Activated CD8-positive, alpha-beta memory T cell treated with anti-CD3 and anti-CD28 coated beads, Interleukin-2, amount 10 ng/mL, durations not matched to agents 7 days and 5 days (primary cell): ENCODE measurements around the gene SHISA7. TPM values are rescaled to one million over a fixed set of nuclear protein-coding genes. Genes with fewer than 3 reads are reported as not detected.
A peak's percentile ranks its signal among the peaks of the same experiment; 100 is the strongest.

Experiments
- ATAC-seq: fragments of 150-1000 bp; cut with Tn5 transposase; one replicate; pipeline ENCODE4 v1.10.0; 2021; ENCODE audit warnings: moderate library complexity
- CTCF ChIA-PET: fragments of 350-600 bp; sonication (Branson Sonifier 250); formaldehyde crosslinking; loops from one replicate; lab custom pipeline; 2021; ENCODE audit warnings: antibody characterized with exemption; lab: Charles Lee
- DNase-seq: peaks from one replicate; pipeline ENCODE4 v3.0.0-alpha.2; 2020
- H3K27ac Mint-ChIP-seq: one replicate; pipeline ENCODE4 v1.8.0; 2021; ENCODE audit warnings: mild to moderate bottlenecking, mixed read lengths
- H3K27me3 Mint-ChIP-seq: one replicate; pipeline ENCODE4 v1.8.0; 2021; ENCODE audit warnings: mixed read lengths
- H3K36me3 Mint-ChIP-seq: one replicate; pipeline ENCODE4 v1.8.0; 2021; ENCODE audit warnings: mild to moderate bottlenecking, mixed read lengths
- H3K4me1 Mint-ChIP-seq: one replicate; pipeline ENCODE4 v1.8.0; 2021; ENCODE audit warnings: mixed read lengths
- H3K4me3 Mint-ChIP-seq: one replicate; pipeline ENCODE4 v1.8.0; 2021; ENCODE audit warnings: mild to moderate bottlenecking, moderate library complexity, mixed read lengths
- H3K9me3 Mint-ChIP-seq: one replicate; pipeline ENCODE4 v1.8.0; 2022; ENCODE audit warnings: low read depth, mixed read lengths
- total RNA-seq, 2 experiments: library from RNA; stranded (reverse); gene quantifications; one replicate each; pipeline ENCODE4 v1.2.3, GENCODE V29; 2021

Gene SHISA7
- total RNA-seq, 2 experiments from 2014 or later: not detected

DNA sequence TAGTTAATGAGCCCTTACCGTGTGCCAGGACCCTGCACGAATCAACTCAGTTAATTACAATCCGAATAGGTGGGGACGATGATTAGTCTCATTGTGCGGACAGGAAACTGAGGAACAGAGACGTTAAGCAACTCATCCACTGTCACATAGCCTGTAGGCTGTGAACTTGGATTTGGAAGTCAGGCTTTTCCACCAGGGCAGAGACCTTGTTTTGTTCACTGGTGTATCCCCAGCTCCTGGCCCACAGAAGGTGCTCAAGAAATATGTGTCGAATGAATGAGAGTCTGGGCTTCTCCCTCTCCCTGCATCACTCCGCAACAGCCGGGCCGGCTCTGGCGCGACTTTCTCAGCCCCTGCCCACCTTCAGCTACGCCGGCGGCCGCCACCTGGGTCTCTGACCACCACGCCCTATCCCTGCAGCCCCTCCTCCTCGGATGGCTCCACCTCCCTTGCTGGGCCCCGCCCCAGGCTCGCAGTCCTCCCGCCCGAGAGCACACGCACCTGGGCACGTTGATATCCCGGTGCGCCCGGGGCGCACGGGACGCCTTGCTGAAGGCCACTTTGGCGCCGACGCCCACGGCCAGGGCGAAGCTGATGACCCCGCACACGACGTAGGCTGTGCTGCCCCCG is 1.3 kb downstream of the SHISA7 start:
- CTCF ChIA-PET: no interaction called here
- Mint-ChIP-seq H3K36me3 (no peaks in the 10 kb centered on the region), H3K9me3 (no peaks in the 10 kb centered on the region), H3K4me3 (no peak overlapping the region), H3K4me1 (peaks cover 13% of the 10 kb centered on the region), H3K27me3 (peaks cover 66% of the 10 kb centered on the region), H3K27ac (no peak overlapping the region)
- DNase-seq (no peak), ATAC-seq (no peak)

DNA sequence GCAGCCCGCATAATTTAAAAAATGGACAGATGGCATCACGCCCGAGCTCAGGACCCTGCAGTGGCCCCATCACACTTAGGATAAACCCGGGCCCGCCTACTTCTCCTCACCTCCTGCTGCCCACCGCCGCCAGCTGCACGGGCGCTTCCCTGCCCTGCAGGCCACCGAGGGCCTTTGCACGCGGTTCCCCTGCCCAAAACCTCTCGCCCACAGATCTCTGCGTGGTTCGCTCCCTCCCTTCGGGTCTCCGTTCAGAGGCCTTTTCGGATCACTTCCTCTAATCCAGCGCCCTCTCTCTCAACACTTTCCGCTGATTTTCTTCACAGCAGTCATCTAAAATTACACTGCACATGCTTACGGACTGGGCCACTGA is 1.8 kb downstream of the SHISA7 start:
- Mint-ChIP-seq H3K36me3 (no peaks in the 10 kb centered on the region), H3K27me3 (peaks cover 69% of the 10 kb centered on the region), H3K4me3 (no peak overlapping the region), H3K27ac (peak overlapping the region; percentile 52), H3K9me3 (no peaks in the 10 kb centered on the region), H3K4me1 (peaks cover 13% of the 10 kb centered on the region)
- ATAC-seq: no peak
- DNase-seq: no peak
- CTCF ChIA-PET: no interaction called here

DNA sequence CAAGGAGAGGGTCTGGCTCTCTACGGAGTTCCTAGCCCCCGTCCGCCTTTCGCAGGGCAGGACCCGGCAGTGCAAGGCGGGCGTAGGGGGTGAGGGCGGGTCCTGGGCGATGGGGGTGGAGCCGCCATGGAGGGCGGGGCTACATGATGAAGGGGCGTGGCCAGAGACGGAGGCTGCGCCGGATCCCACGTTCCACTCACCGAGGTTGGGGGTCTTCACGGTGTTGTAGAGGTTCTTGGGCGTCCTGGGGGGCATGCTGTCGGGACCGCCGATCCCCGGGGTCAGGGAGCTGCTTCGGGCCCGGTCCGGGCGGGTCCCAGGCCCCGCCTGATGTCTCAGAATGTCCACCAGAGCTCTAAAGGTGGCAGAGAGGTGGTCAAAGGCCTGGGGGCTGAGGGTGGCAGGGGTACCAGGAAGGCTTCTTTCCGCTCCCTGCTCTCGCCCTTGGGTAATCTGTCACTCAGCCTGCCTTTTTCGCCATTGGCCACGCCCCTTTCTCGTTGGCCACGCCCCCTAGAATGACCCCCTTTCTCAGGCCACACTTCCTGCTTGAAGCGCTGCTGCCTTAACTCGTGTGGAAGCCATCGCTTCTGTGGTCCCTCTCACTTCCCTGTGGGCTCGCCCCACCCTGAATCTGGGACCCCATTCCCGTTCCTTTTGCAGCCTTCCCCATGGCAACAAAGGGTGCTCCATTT is 2.5 kb downstream of the SHISA7 start:
- Mint-ChIP-seq H3K4me3 (no peak overlapping the region), H3K27me3 (peaks cover 65% of the 10 kb centered on the region), H3K36me3 (no peaks in the 10 kb centered on the region), H3K9me3 (no peaks in the 10 kb centered on the region), H3K4me1 (peaks cover 13% of the 10 kb centered on the region), H3K27ac (peak overlapping the region; percentile 52)
- DNase-seq: no peak
- CTCF ChIA-PET: no interaction called here
- ATAC-seq: peak; percentile 37

DNA sequence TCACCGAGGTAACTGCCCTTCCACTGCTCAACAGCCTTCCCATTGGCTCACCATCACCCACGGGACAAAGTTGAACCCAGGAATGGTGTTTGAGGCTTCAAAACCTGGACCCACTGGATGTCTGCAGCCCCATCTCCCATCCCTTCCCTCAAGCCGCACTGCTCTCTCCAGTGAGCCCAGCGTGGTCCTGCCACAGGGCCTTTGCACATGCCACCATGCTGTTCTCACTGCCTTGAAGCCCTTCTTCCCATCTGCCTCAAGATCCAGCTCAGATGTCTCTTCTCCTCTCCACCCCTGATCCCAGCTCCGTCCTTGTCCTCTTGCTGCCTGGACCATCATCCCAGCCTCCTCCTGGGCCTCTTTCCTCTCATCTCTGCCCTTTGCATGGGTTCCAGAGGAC is 4.0 kb downstream of the SHISA7 start:
- DNase-seq: no peak
- Mint-ChIP-seq H3K27me3 (peaks cover 52% of the 10 kb centered on the region), H3K27ac (no peak overlapping the region), H3K9me3 (no peaks in the 10 kb centered on the region), H3K4me3 (no peak overlapping the region), H3K4me1 (peaks cover 13% of the 10 kb centered on the region), H3K36me3 (no peaks in the 10 kb centered on the region)
- ATAC-seq: no peak
- CTCF ChIA-PET: interaction anchor here (1.3 kb wide), 1 partner anchor 14 kb away, joined by 4 read pairs; no protein-coding TSS in a partner anchor

DNA sequence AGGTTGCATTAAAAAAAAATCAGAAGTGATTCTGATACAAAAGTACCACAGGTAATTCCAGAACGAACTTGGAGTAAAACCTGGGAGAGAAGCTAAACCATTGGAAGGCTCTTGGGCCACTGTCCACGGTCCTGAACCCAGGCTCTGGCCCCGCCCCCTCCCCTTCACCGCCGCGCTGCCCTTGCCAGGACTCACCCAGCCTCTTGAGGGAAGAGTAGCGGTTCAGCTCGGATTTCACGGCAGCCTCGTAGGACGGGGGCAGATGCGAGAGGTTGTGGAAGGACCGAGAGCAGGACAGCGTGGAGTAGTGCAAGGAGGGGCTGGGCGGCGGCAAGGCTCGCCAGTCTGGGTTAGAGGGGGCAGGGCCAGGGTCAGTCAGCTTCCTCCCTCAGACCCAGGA is 5.7 kb downstream of the SHISA7 start:
- no peak overlapping the region for H3K4me3 Mint-ChIP-seq
- peaks cover 42% of the 10 kb centered on the region for H3K27me3 Mint-ChIP-seq
- peaks cover 13% of the 10 kb centered on the region for H3K4me1 Mint-ChIP-seq
- DNase-seq: no peak
- no peaks in the 10 kb centered on the region for H3K36me3 Mint-ChIP-seq
- no peak overlapping the region for H3K27ac Mint-ChIP-seq
- ATAC-seq: peak; percentile 45
- CTCF ChIA-PET: interaction anchor here (0.6 to 1.5 kb wide), 3 partner anchors 14 to 66 kb away, joined by 3 to 5 read pairs (median 3); no protein-coding TSS in a partner anchor
- no peaks in the 10 kb centered on the region for H3K9me3 Mint-ChIP-seq

DNA sequence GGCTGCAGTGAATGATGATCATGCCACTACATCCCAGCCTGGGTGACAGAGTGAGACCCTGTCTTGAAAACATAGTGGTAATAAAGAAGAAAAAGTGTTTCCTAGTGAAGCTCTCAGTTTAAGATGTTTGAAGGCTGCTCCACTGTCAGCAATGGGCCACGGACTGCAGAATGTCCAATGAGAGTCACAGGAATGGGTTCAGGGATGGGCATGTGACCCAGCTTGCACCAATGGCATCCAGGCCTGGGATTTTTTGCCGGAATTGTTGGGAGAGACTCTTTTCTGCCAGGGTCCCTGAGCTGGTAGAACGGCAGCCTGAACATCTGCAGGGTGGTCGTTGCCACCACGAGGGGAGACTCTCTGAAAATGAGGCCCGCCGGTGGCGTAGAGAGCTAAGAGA is 6.3 kb downstream of the SHISA7 start:
- Mint-ChIP-seq H3K27ac (no peak overlapping the region), H3K27me3 (peaks cover 44% of the 10 kb centered on the region), H3K9me3 (no peaks in the 10 kb centered on the region), H3K4me1 (peaks cover 12% of the 10 kb centered on the region), H3K4me3 (no peak overlapping the region), H3K36me3 (no peaks in the 10 kb centered on the region)
- ATAC-seq (no peak), DNase-seq (no peak)
- CTCF ChIA-PET: interaction anchor here (0.6 to 1.5 kb wide), 3 partner anchors 15 to 67 kb away, joined by 3 to 5 read pairs (median 3); no protein-coding TSS in a partner anchor

DNA sequence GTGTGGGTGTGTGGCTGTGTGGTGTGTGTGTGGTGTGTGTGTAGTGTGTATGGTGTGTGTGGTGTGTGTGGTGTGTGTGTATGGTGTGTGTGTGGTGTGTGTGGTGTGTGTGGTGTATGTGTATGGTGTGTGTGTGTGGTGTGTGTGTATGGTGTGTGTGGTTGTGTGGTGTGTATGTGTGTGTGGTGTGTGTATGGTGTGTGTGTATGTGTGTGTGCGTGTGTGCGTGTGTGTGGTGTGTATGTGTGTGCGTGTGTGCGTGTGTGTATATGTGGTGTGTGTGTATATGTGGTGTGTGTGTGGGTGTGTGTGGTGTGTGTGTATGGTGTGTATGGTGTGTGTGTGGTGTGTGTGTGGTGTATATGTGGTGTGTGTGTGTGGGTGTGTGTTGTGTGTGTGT is 8.1 kb downstream of the SHISA7 start:
- Mint-ChIP-seq H3K4me1 (no peaks in the 10 kb centered on the region), H3K36me3 (no peaks in the 10 kb centered on the region), H3K27me3 (peaks cover 30% of the 10 kb centered on the region), H3K27ac (no peak overlapping the region), H3K9me3 (no peaks in the 10 kb centered on the region), H3K4me3 (no peak overlapping the region)
- DNase-seq (no peak), ATAC-seq (no peak)
- CTCF ChIA-PET: no interaction called here

DNA sequence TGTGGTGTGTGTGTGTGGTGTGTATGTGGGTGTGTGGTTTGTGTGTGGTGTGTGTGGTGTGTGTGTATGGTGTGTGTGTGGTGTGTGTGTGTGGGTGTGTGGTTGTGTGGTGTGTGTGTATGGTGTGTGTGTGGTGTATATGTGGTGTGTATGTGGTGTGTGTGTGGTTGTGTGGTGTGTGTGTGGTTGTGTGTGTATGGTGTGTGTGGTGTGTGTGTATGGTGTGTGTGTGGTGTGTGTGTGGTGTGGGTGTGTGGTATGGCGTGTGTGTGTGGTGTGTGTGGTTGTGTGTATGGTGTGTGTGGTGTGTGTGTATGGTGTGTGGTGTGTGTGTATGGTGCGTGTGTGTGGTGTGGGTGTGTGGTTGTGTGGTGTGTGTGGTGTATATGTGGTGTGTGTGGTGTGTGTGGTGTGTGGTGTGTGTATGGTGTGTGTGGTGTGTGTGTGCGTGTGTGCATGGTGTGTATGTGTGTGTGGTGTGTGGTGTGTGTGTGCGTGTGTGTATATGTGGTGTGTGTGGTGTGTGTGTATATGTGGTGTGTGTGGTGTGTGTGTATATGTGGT is 8.7 kb downstream of the SHISA7 start:
- ATAC-seq (no peak), DNase-seq (no peak)
- no peaks in the 10 kb centered on the region for H3K9me3 Mint-ChIP-seq
- no peaks in the 10 kb centered on the region for H3K4me1 Mint-ChIP-seq
- H3K27ac Mint-ChIP-seq: no peak overlapping the region
- H3K27me3 Mint-ChIP-seq: peaks cover 25% of the 10 kb centered on the region
- no peak overlapping the region for H3K4me3 Mint-ChIP-seq
- H3K36me3 Mint-ChIP-seq: no peaks in the 10 kb centered on the region
- CTCF ChIA-PET: no interaction called here

DNA sequence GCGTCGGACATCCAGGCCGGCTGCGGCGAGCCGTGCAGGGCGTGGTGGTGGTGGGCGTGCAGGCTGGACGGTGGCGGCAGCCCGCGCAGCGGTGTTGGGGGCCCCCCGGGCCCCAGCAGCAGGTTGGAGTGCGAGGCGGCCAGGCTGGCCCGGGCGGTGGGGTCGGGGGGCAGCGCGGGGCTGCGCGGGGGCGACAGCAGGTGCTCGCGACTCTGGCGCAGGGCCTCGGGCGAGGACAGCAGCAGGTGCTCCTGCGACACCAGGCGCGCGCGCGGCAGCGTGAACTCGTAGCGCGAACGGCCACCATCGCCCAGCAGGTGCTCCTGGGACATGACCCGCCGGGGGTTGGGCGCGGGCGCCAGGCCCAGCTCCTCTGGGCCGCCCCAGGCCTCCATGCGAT is 9.8 kb downstream of the SHISA7 start:
- Mint-ChIP-seq H3K36me3 (no peaks in the 10 kb centered on the region), H3K27me3 (peaks cover 18% of the 10 kb centered on the region), H3K4me3 (no peak overlapping the region), H3K4me1 (no peaks in the 10 kb centered on the region), H3K27ac (no peak overlapping the region), H3K9me3 (no peaks in the 10 kb centered on the region)
- ATAC-seq (no peak), DNase-seq (no peak)
- CTCF ChIA-PET: no interaction called here

DNA sequence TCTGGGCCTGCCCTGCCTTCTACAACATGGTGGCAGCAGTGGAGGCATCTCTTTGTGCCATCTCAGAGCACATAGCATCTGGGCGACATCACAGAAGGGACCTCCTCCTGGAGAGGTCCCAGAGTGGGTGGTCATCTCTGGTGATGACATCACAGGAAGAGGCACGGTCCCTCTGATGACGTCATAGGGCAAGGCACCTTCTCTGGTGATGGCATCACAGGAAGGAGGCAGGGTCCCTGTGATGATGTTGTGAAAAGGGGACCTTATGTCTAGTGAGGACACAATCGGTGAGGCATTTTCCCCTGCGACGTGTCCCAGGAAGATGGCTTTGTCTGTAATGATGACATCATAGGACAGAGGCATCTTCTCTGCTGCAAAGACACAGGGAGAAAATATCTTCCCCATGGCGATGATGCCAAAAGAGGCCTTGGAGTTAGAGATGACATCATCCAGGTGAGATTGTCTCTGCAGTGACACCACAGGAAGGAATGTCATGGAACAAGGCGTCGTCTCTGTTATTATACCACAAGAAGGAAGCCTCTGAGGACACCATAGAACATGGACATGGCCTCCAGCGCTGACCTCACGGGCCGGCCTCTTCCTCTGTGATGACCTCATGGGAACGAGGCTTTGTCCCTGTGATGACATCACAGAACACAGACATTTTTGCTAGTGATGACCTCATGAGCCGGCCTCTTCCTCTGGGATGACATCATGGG is 10.7 kb downstream of the SHISA7 start:
- no peaks in the 10 kb centered on the region for H3K9me3 Mint-ChIP-seq
- DNase-seq (no peak), ATAC-seq (no peak)
- H3K27ac Mint-ChIP-seq: no peak overlapping the region
- no peaks in the 10 kb centered on the region for H3K4me1 Mint-ChIP-seq
- H3K27me3 Mint-ChIP-seq: peaks cover 19% of the 10 kb centered on the region
- no peaks in the 10 kb centered on the region for H3K36me3 Mint-ChIP-seq
- H3K4me3 Mint-ChIP-seq: no peak overlapping the region
- CTCF ChIA-PET: no interaction called here

DNA sequence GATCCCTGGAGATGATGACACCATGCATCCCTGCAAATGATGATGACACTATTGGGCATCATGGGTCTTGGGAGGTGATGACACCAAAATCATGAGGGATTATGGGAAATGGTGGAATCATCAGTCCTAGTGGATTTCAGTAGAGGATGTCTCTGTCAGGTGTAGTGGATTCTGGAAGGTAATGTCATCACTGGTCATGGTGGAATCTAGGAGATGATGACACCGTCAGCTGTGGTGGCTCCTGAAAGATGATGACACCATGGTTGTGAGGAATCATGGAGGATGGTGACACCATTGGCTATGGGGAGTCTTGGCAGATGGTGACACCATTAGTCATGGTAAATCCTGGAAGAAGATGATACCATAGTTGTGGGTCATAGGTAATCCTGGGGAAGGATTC is 11.9 kb downstream of the SHISA7 start:
- no peaks in the 10 kb centered on the region for H3K9me3 Mint-ChIP-seq
- CTCF ChIA-PET: no interaction called here
- H3K36me3 Mint-ChIP-seq: no peaks in the 10 kb centered on the region
- H3K4me1 Mint-ChIP-seq: no peaks in the 10 kb centered on the region
- no peak for ATAC-seq
- H3K27me3 Mint-ChIP-seq: peaks cover 12% of the 10 kb centered on the region
- H3K27ac Mint-ChIP-seq: no peak overlapping the region
- no peak overlapping the region for H3K4me3 Mint-ChIP-seq
- no peak for DNase-seq

DNA sequence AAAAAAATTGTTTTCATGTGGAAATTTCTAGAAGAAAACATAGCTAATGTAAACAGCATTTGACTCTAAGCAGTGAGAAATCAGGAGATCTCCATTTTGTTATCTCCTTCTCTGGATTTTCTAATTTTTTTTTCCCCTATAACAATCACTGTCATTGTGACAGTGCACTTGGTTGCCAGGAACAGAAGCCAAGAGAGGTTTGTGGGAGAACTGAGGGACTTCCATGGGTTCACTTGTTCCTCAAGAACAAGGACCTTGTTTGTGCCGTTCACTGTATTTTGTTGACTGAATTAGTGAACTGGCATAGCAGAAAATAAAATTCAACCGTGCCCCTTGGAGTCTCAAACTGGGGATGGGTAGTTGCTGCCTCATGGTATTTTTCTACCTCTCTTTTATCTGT is 17.1 kb downstream of the SHISA7 start:
- ATAC-seq (no peak), DNase-seq (no peak)
- Mint-ChIP-seq H3K4me3 (no peak overlapping the region), H3K4me1 (peaks cover 6% of the 10 kb centered on the region), H3K27me3 (peaks cover 22% of the 10 kb centered on the region), H3K36me3 (no peaks in the 10 kb centered on the region), H3K9me3 (no peaks in the 10 kb centered on the region), H3K27ac (no peak overlapping the region)
- CTCF ChIA-PET: no interaction called here

DNA sequence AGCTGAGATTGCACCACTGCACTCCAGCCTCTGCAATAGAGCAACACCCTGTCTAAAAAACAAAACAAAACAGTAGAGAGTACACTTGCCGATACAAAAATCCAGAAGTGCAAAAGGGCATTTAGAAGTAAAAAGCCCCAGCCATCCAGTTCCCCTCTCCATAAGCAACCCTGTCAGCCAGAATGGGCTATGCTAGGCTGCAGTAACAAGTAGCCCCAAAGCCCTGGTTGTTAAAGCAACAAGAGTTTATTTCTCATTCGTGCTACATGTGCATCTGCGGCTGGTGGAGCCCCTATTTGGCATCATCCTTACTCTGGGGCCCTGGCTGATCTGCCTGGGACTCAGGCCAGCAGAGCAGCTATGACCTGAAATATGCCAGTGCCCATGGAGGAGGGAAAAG is 18.6 kb downstream of the SHISA7 start:
- ATAC-seq (no peak), DNase-seq (no peak)
- Mint-ChIP-seq H3K27ac (no peak overlapping the region), H3K27me3 (peaks cover 31% of the 10 kb centered on the region), H3K4me3 (no peak overlapping the region), H3K9me3 (no peaks in the 10 kb centered on the region), H3K36me3 (no peaks in the 10 kb centered on the region), H3K4me1 (peaks cover 11% of the 10 kb centered on the region)
- CTCF ChIA-PET: no interaction called here
